H1 (cell line): ENCODE measurements around the gene DPYSL4. TPM values are rescaled to one million over a fixed set of nuclear protein-coding genes. Genes with fewer than 3 reads are reported as not detected.

Experiments used
- CTCF ChIA-PET: fragments of 300-600 bp; sonication (Branson Sonifier 250); formaldehyde crosslinking; loops from one replicate; lab custom pipeline; 2021; ENCODE audit not compliant: partially characterized antibody; lab: Charles Lee
- POLR2A ChIA-PET: fragments of 300-600 bp; sonication (Branson Sonifier 250); formaldehyde crosslinking; loops from one replicate; lab custom pipeline; 2021; ENCODE audit warnings: inconsistent platforms; ENCODE audit not compliant: partially characterized antibody; lab: Charles Lee
- DNase-seq, 2 experiments: peaks; one replicate each; pipeline versions ENCODE4 v3.0.0 to v3.0.0-alpha.2; 2010 to 2022; ENCODE audit warnings: low spot score in 2 of 2, low read depth in 1 of 2, mixed read lengths in 1 of 2
- FAIRE-seq: peaks from 2 replicates; lab custom pipeline; 2011; peaks lifted over from hg19 to GRCh38; lab: Jason Lieb, UNC
- H2AFZ ChIP-seq: 2 replicates; pipeline ENCODE4 v1.8.1; 2012; ENCODE audit warnings: low read length, inconsistent platforms
- H2AK5ac ChIP-seq: 2 replicates; pipeline ENCODE4 v1.6.1; 2013; ENCODE audit warnings: low read depth, low read length
- H2BK120ac ChIP-seq: replicated peaks from 2 replicates; pipeline ENCODE3; 2013; ENCODE audit warnings: low read depth, low read length, inconsistent platforms
- H2BK12ac ChIP-seq: 2 replicates; pipeline ENCODE4 v1.6.1; 2013; ENCODE audit warnings: low read depth, low read length
- H2BK15ac ChIP-seq: 2 replicates; pipeline ENCODE4 v1.6.1; 2013; ENCODE audit warnings: low read length
- H2BK20ac ChIP-seq: 2 replicates; pipeline ENCODE4 v1.6.1; 2013; ENCODE audit warnings: low read length
- H2BK5ac ChIP-seq: 2 replicates; pipeline ENCODE4 v1.6.1; 2013; ENCODE audit warnings: low read depth, low read length
- H3K14ac ChIP-seq: 2 replicates; pipeline ENCODE4 v1.6.1; 2013; ENCODE audit warnings: inconsistent platforms; ENCODE audit not compliant: insufficient read length
- H3K18ac ChIP-seq: 2 replicates; pipeline ENCODE4 v1.6.1; 2013; ENCODE audit warnings: low read length; ENCODE audit errors: extremely low read depth
- H3K23ac ChIP-seq: 2 replicates; pipeline ENCODE4 v1.6.1; 2013; ENCODE audit warnings: inconsistent platforms; ENCODE audit not compliant: insufficient read length
- H3K23me2 ChIP-seq: 2 replicates; pipeline ENCODE4 v1.6.1; 2013; ENCODE audit warnings: low read depth, low read length
- H3K27ac ChIP-seq: 2 replicates; pipeline ENCODE4 v1.6.1; 2011; ENCODE audit warnings: low read depth, low read length, inconsistent platforms
- H3K27me3 ChIP-seq, 4 experiments: replicated peaks in 1 of 4; 1 replicate in 1 of 4; 2 replicates in 3 of 4; pipeline versions ENCODE4 v1.6.1 to v1.8.1; 2011 to 2013; ENCODE audit warnings: low read length in 3 of 4, mild to moderate bottlenecking in 3 of 4, inconsistent platforms in 2 of 4, mixed read lengths in 2 of 4, moderate library complexity in 1 of 4; ENCODE audit not compliant: control insufficient read depth in 3 of 4, insufficient read depth in 3 of 4; ENCODE audit errors: extremely low read depth in 1 of 4
- H3K36me3 ChIP-seq, 4 experiments: 2 replicates each; pipeline versions ENCODE4 v1.6.1 to v1.8.1; 2011 to 2013; ENCODE audit warnings: mild to moderate bottlenecking in 4 of 4, low read length in 3 of 4, moderate library complexity in 2 of 4, control low read depth in 1 of 4, inconsistent platforms in 1 of 4; ENCODE audit not compliant: insufficient read depth in 4 of 4, control insufficient read depth in 2 of 4
- H3K4ac ChIP-seq: replicated peaks from 2 replicates; pipeline ENCODE3; 2013; ENCODE audit warnings: low read length, low read depth, mixed read lengths, inconsistent platforms; ENCODE audit not compliant: insufficient read length
- H3K4me1 ChIP-seq, 4 experiments: replicated peaks in 1 of 4; 1 replicate in 1 of 4; 2 replicates in 3 of 4; pipeline versions ENCODE4 v1.6.1 to v1.8.1; 2011 to 2013; ENCODE audit warnings: low read length in 3 of 4, inconsistent platforms in 2 of 4, mixed read lengths in 1 of 4; ENCODE audit not compliant: insufficient read depth in 4 of 4, control insufficient read depth in 3 of 4
- H3K4me2 ChIP-seq, 2 experiments: 2 replicates each; pipeline versions ENCODE4 v1.6.1 to v1.8.1; 2011 to 2013; ENCODE audit warnings: low read depth in 2 of 2, low read length in 2 of 2, control low read depth in 1 of 2, inconsistent platforms in 1 of 2, mild to moderate bottlenecking in 1 of 2; ENCODE audit not compliant: insufficient read depth in 1 of 2
- H3K4me3 ChIP-seq, 4 experiments: fragments of 200-600, 300-600 bp in 1 of 4; sonication (generic), shearing (Covaris generic), sonication (Bioruptor Twin) in 1 of 4; 2 replicates each; pipeline versions ENCODE4 v1.5.1 to v1.8.1; 2011 to 2016; ENCODE audit warnings: low read length in 4 of 4, low read depth in 3 of 4, control low read depth in 2 of 4, inconsistent platforms in 2 of 4, mild to moderate bottlenecking in 2 of 4, mixed read lengths in 1 of 4, moderate library complexity in 1 of 4; ENCODE audit not compliant: insufficient read depth in 2 of 4; ENCODE audit errors: extremely low read depth in 1 of 4
- H3K56ac ChIP-seq: replicated peaks from 2 replicates; pipeline ENCODE3; 2013; ENCODE audit warnings: low read depth, mild to moderate bottlenecking, mixed read lengths, low read length, inconsistent platforms; ENCODE audit not compliant: insufficient read length
- H3K79me1 ChIP-seq: 2 replicates; pipeline ENCODE4 v1.6.1; 2013; ENCODE audit warnings: low read depth, low read length, control low read depth
- H3K79me2 ChIP-seq, 2 experiments: 2 replicates each; pipeline versions ENCODE4 v1.6.1 to v1.8.1; 2012 to 2013; ENCODE audit warnings: low read length in 2 of 2, mild to moderate bottlenecking in 2 of 2, inconsistent platforms in 1 of 2; ENCODE audit not compliant: insufficient read depth in 2 of 2, control insufficient read depth in 1 of 2
- H3K9ac ChIP-seq, 4 experiments: replicated peaks in 1 of 4; 1 replicate in 1 of 4; 2 replicates in 3 of 4; pipeline versions ENCODE4 v1.6.1 to v1.8.1; 2011 to 2013; ENCODE audit warnings: low read depth in 3 of 4, low read length in 3 of 4, control low read depth in 2 of 4, mild to moderate bottlenecking in 2 of 4, moderate library complexity in 2 of 4, inconsistent platforms in 1 of 4; ENCODE audit errors: extremely low read depth in 1 of 4
- H3K9me3 ChIP-seq, 2 experiments: 2 replicates each; pipeline versions ENCODE4 v1.6.1 to v1.8.1; 2012 to 2013; ENCODE audit warnings: mild to moderate bottlenecking in 2 of 2, moderate library complexity in 2 of 2, control low read depth in 1 of 2, inconsistent platforms in 1 of 2, low read depth in 1 of 2, low read length in 1 of 2, mixed read lengths in 1 of 2; ENCODE audit not compliant: insufficient read depth in 2 of 2
- H4K20me1 ChIP-seq, 2 experiments: replicated peaks in 1 of 2; 2 replicates each; pipeline versions ENCODE3 to v1.8.1; 2011 to 2013; ENCODE audit warnings: inconsistent platforms in 2 of 2, low read length in 2 of 2, mild to moderate bottlenecking in 1 of 2; ENCODE audit not compliant: insufficient read depth in 2 of 2, control insufficient read depth in 1 of 2
- H4K5ac ChIP-seq: 2 replicates; pipeline ENCODE4 v1.6.1; 2013; ENCODE audit warnings: low read length, low read depth, mixed read lengths, inconsistent platforms; ENCODE audit not compliant: insufficient read length
- H4K8ac ChIP-seq: 2 replicates; pipeline ENCODE4 v1.8.0; 2013; ENCODE audit warnings: mild to moderate bottlenecking, moderate library complexity, low read length, inconsistent platforms; ENCODE audit not compliant: insufficient read depth; ENCODE audit errors: extremely low read depth
- H4K91ac ChIP-seq: replicated peaks from 2 replicates; pipeline ENCODE3; 2013; ENCODE audit warnings: low read length, mixed read lengths, inconsistent platforms; ENCODE audit not compliant: insufficient read length
- CBX8 ChIP-seq: fragments of 300-800, 300-1000 bp; sonication (generic); IDR thresholded peaks from 2 replicates; pipeline ENCODE4 v1.7.1; 2016; ENCODE audit warnings: low read depth, low read length, borderline replicate concordance
- CHD2 ChIP-seq: IDR thresholded peaks from 2 replicates; pipeline ENCODE4 v1.6.1; 2012; ENCODE audit warnings: low read length, improper control_type of control experiment
- EGR1 ChIP-seq: IDR thresholded peaks from 2 replicates; pipeline ENCODE4 v1.6.1; 2011; ENCODE audit warnings: low read depth, low read length, borderline replicate concordance
- JUN ChIP-seq: IDR thresholded peaks from 2 replicates; pipeline ENCODE4 v1.6.1; 2011; ENCODE audit warnings: low read depth, mild to moderate bottlenecking, improper control_type of control experiment, low read length
- SRF ChIP-seq: IDR thresholded peaks from 2 replicates; pipeline ENCODE4 v1.6.1; 2011; ENCODE audit warnings: mild to moderate bottlenecking, low read depth, low read length, moderate library complexity
- TCF12 ChIP-seq: IDR thresholded peaks from 2 replicates; pipeline ENCODE4 v1.6.1; 2011; ENCODE audit warnings: low read depth, mild to moderate bottlenecking, low read length
- YY1 ChIP-seq: IDR thresholded peaks from 2 replicates; pipeline ENCODE4 v1.6.1; 2011; ENCODE audit warnings: low read depth, mild to moderate bottlenecking, low read length
- WGBS, 2 experiments: shearing (Covaris generic) in 1 of 2; methylation state at CpG; one replicate each; pipeline versions ENCODE4 v1.1.6 to v1.1.7; 2013 to 2015; ENCODE audit warnings: low lambda C conversion rate in 2 of 2, mixed read lengths in 2 of 2, inconsistent platforms in 1 of 2, low coverage in 1 of 2, missing lambda C conversion rate in 1 of 2; ENCODE audit not compliant: insufficient replicate concordance in 2 of 2, insufficient coverage in 1 of 2, insufficient read length in 1 of 2; ENCODE audit errors: extremely low coverage in 1 of 2, missing lambda C conversion rate in 1 of 2; 5-methylcytosine and 5-hydroxymethylcytosine counted together
- polyA plus RNA-seq, 7 experiments: library from polyadenylated mRNA; depleted of rRNA in 3 of 7; stranded (reverse) in 5 of 7; unstranded in 2 of 7; fragments of >200 nt in 5 of 7; fragments of 200-250 nt in 2 of 7; gene quantifications; 1 replicate in 5 of 7; 2 replicates in 1 of 7; 4 replicates in 1 of 7; pipeline versions ENCODE4 v1.2.1 to v1.2.3, GENCODE V29; 2011 to 2013; ENCODE audit warnings: missing spikeins in 2 of 7, mixed read lengths in 2 of 7
- total RNA-seq: library from RNA; stranded (reverse); fragmentation: NEBNext Ultra II Directional; extraction: Animal tissue kit (Norgen Biotek cat#: 25700); gene quantifications from 2 replicates; pipeline ENCODE4 v1.2.1, GENCODE V29; 2021
- TF ChIP-seq, protein P1 (sequence below), 3 experiments: IDR thresholded peaks; 1 replicate in 2 of 3; 2 replicates in 1 of 3; pipeline versions ENCODE4 v1.5.1 to v1.6.1; 2011; ENCODE audit warnings: low read length in 3 of 3, mild to moderate bottlenecking in 3 of 3, inconsistent platforms in 2 of 3, low read depth in 1 of 3, moderate library complexity in 1 of 3; ENCODE audit not compliant: insufficient read depth in 1 of 3; ENCODE audit errors: control extremely low read depth in 1 of 3

Gene DPYSL4
- total and polyA plus RNA-seq, 2 of the 8 experiments (the other 6 are each of a cell fraction or from before 2014, with no cell fraction given): 12.9 to 15.2 TPM

GRCh38 chr10:132172091-132173066 is 14.4 kb upstream of the DPYSL4 start:
- H3K18ac ChIP-seq: no peak overlapping the region
- H2BK5ac ChIP-seq: no peak overlapping the region
- H3K9ac ChIP-seq: no peak overlapping the region
- POLR2A ChIA-PET: no interaction called here
- 91% methylated on average over 20 of the region's 26 CpGs; no CpG with 5 or more reads in 1 of the 2 experiments for WGBS, 2 experiments
- FAIRE-seq (no peak), DNase-seq (no peak)
- H3K14ac ChIP-seq: no peak overlapping the region
- H3K23me2 ChIP-seq: peaks cover 3% of the 10 kb centered on the region; the same call in 1 of the 2 replicates
- H2BK12ac ChIP-seq: no peak overlapping the region
- H2AK5ac ChIP-seq: no peak overlapping the region
- H4K8ac ChIP-seq: no peak overlapping the region
- no peaks in the 10 kb centered on the region for H3K79me1 ChIP-seq
- H3K79me2 ChIP-seq: no peaks in the 10 kb centered on the region
- H3K36me3 ChIP-seq: no peaks in the 10 kb centered on the region
- no peak overlapping the region for H4K5ac ChIP-seq
- peaks cover 0 to 9% (median 7%) of the 10 kb centered on the region in 4 experiments; a peak in 6 of 7 replicates for H3K4me1 ChIP-seq
- H3K4me3 ChIP-seq: no peak overlapping the region
- no peak overlapping the region for H3K56ac ChIP-seq
- no peak overlapping the region for H3K27ac ChIP-seq
- CTCF ChIA-PET: no interaction called here
- no peak overlapping the region for H2BK120ac ChIP-seq
- no peak overlapping the region for H3K23ac ChIP-seq
- peaks cover 0 to 2% of the 10 kb centered on the region in 2 experiments for H4K20me1 ChIP-seq
- no peak overlapping the region for H2AFZ ChIP-seq
- H4K91ac ChIP-seq: no peak overlapping the region
- H2BK15ac ChIP-seq: peak overlapping the region; percentile 0; the same call in 1 of the 2 replicates
- H3K4ac ChIP-seq: no peak overlapping the region
- no peaks in the 10 kb centered on the region; a peak in 1 of 4 replicates for H3K9me3 ChIP-seq
- H2BK20ac ChIP-seq: no peak overlapping the region
- H3K4me2 ChIP-seq: no peak overlapping the region
- H3K27me3 ChIP-seq: peaks cover 0 to 5% (median 1%) of the 10 kb centered on the region in 4 experiments; a peak in 4 of 7 replicates
- TF ChIP-seq TCF12 (no peak), YY1 (no peak), CHD2 (no peak), CBX8 (no peak), EGR1 (no peak), SRF (no peak), JUN (no peak)
- TF ChIP-seq, protein P1, sequence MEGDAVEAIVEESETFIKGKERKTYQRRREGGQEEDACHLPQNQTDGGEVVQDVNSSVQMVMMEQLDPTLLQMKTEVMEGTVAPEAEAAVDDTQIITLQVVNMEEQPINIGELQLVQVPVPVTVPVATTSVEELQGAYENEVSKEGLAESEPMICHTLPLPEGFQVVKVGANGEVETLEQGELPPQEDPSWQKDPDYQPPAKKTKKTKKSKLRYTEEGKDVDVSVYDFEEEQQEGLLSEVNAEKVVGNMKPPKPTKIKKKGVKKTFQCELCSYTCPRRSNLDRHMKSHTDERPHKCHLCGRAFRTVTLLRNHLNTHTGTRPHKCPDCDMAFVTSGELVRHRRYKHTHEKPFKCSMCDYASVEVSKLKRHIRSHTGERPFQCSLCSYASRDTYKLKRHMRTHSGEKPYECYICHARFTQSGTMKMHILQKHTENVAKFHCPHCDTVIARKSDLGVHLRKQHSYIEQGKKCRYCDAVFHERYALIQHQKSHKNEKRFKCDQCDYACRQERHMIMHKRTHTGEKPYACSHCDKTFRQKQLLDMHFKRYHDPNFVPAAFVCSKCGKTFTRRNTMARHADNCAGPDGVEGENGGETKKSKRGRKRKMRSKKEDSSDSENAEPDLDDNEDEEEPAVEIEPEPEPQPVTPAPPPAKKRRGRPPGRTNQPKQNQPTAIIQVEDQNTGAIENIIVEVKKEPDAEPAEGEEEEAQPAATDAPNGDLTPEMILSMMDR (IDR thresholded peaks at IDR 0.05; ENCODE audit: control extremely low read depth in 1 of 3, insufficient read depth in 1 of 3, low read depth in 1 of 3, low read length in 3 of 3): no peak
